22Rv1 (cell line): ENCODE data around the gene PAN2.

Experiments used
- CTCF ChIP-seq: fragments of 450-650 bp; IDR thresholded peaks from 2 replicates; pipeline ENCODE4 v1.5.1; 2017; ENCODE audit warnings: mild to moderate bottlenecking
- ZFX ChIP-seq: fragments of 450-650 bp; IDR thresholded peaks from 2 replicates; pipeline ENCODE4 v1.6.1; 2017; ENCODE audit warnings: antibody characterized with exemption, borderline replicate concordance

- TF ChIP-seq CTCF (no peak), ZFX (no peak)
These were observed 17.5 kb upstream of the PAN2 start for GRCh38 chr12:56351325-56351724.
